ELF-1 (cell line): ENCODE results near the gene HGS.

ENCODE experiments used
- DNase-seq: peaks from one replicate; pipeline ENCODE4 v3.0.0-alpha.2; 2016; ENCODE audit warnings: low read depth, low spot score

The HGS gene, protein sequence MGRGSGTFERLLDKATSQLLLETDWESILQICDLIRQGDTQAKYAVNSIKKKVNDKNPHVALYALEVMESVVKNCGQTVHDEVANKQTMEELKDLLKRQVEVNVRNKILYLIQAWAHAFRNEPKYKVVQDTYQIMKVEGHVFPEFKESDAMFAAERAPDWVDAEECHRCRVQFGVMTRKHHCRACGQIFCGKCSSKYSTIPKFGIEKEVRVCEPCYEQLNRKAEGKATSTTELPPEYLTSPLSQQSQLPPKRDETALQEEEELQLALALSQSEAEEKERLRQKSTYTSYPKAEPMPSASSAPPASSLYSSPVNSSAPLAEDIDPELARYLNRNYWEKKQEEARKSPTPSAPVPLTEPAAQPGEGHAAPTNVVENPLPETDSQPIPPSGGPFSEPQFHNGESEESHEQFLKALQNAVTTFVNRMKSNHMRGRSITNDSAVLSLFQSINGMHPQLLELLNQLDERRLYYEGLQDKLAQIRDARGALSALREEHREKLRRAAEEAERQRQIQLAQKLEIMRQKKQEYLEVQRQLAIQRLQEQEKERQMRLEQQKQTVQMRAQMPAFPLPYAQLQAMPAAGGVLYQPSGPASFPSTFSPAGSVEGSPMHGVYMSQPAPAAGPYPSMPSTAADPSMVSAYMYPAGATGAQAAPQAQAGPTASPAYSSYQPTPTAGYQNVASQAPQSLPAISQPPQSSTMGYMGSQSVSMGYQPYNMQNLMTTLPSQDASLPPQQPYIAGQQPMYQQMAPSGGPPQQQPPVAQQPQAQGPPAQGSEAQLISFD

GRCh38 chr17:81683584-81684441 lies at the start of gene HGS, which contains the start of gene ARL16:
HGS (plus strand) TSS chr17:81684011; CDS start chr17:81684067, 56 bp downstream.
ARL16 (minus strand) TSS chr17:81683797; CDS start chr17:81683753, 44 bp downstream.
- DNase-seq = peak; percentile 100

- no peak for DNase-seq
Measured at GRCh38 chr17:81635431-81635830, 48.4 kb upstream of the HGS start.

DNA sequence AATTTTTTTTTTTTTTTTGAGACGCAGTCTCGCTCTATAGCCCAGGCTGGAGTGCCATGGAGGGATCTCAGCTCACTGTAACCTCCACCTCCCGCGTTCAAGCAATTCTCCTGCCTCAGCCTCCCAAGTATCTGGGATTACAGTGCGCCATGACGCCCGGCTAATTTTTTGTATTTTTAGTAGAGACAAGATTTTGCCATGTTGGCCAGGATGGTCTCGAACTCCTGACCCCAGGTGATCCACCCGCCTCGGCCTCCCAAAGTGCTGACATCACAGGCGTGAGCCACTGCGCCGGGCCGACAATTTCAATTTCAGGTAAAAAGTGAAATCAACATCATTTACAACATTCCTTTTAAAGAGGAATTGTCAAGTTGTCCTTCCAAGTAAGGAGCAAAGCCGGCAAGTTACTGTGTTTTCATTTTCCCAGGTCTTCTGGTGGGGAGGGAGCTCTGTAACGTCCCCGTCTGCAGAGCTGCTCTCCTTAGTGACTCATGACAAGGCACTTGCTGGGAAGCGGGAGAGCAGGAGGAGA lies 47.8 kb upstream of the HGS start:
- DNase-seq = no peak

DNA sequence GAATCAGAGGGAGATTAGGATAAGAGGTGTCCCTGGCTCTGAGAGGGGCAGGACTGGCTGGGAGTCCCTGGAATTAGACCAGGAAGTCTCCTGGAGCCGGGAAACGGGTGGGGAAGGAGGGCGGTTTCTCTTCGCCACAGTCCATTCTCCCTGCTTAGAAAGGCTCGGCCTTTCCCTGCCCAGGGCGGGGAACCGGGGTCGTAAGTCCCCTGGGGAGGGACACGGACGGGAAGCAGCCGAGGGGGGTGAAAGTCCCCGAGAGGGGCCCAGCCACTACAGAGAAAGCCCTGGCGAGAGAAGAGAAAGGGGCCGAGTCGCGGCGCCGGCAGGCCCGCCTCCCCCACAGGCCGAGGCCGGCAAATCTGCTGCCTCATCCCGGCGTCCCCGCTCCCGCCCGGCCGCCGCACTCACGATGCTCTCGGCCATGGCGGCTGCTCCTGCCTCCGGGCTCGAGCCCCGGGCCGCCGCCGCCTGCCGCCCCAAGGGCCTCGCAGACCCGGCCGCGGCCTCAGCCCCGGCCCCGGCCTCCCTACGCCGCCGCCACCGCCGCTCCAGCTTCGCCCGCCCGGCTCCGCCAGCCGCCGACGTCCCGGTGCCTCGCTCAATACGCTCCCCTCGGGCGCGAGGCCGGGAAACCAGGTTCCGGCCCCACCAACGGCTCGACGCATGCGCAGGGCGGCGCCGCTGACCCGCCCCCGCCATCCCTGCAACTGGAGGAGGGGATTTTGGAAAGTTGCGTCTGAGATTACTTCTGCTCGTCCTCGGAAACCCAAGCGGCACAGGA lies 47.1 kb upstream of the HGS start, which contains the start of the genes NPLOC4 and TSPAN10:
Gene NPLOC4 (minus strand): TSS at position 608 of the 784 bp plus-strand sequence. CDS start 182 bp downstream, at position 426.
Gene TSPAN10 (plus strand): TSS at position 692 of the 784 bp plus-strand sequence. CDS start 5,217 bp downstream, outside the sequence.
- DNase-seq = peak; percentile 92

- DNase-seq = no peak
Measured at GRCh38 chr17:81638683-81639082, 45.1 kb upstream of the HGS start.

DNA sequence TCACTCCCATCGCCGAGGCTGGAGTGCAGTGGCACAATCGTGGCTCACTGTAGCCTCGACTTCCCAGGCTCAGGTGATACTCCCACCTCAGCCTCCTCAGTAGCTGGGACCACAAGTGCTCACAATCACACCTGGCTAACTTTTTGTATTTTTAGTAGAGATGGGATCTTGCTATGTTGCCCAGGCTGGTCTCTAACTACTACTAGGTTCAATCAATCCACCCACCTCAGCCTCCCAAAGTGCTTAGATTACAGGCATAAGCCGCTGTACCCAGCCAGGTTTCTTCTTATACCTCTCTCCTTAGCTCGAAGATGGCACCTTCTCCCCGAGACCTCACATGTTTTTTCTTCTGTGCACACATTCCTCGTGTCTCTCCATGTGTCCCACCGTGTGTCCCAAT lies 43.8 kb upstream of the HGS start:
- no peak for DNase-seq

DNA sequence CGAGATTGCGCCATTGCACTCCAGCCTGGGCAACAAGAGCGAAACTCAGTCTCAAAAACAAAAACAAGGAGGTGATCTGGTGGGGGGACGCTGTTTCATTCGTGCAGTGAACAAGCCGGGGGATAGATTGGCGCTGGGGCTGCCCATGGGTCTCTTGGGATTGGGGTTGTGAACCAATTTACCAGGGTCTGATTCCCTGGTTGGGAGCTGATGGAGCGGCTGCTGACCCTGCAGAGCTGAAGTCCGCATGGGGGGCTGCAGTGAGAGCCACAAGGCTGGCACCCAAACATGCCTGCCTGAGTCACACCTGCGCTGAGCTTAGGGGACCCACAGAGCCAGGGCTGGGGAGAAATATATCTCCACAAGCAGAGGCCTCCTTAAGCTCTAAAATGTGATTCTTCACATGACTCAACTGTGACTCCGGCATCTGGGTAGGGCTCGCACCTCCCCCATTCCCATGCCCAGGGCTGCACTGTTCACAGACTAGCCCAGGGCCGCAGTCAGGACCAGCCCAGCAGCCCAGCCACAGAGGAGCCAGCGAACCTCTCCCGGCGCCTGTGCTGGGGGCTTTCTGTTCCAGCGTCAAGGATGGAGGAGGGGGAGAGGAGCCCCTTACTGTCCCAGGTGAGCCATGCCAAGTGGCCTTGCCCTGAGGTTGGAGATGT lies 41.9 kb upstream of the HGS start:
- peak; percentile 75 for DNase-seq

GRCh38 chr17:81644496-81644895 lies 39.3 kb upstream of the HGS start:
- DNase-seq = no peak

DNA sequence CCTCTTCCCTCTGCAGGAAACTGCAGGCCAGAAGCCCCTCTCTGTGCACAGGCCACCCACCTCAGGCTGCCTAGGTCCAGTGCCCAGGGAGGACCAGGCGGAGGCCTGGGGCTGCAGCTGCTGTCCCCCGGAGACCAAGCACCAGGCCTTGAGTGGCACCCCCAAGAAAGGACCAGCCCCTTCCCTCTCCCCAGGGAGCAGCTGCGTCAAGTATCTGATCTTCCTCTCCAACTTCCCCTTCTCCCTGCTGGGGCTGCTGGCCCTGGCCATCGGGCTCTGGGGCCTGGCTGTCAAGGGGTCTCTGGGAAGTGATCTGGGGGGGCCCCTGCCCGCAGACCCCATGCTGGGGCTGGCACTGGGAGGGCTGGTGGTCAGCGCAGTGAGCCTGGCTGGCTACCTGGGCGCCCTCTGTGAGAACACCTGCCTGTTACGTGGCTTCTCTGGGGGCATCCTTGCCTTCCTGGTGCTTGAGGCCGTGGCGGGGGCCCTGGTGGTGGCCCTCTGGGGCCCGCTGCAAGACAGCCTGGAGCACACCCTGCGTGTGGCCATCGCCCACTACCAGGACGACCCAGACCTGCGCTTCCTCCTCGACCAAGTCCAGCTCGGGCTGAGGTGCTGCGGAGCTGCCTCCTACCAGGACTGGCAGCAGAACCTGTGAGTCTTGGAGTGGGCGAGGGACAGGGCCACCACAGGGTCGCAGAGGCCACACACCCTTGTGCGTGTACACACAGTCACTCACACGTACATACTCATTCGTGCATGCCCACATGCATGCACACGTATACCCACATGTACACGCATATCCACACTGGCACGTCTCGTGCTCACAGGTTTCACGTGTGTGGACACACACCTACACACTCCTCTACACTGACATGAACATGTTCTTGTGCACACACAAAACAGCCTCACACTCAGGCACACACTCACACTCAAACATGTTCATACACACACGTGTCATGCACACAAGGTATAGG lies 38.5 kb upstream of the HGS start:
- no peak for DNase-seq

GRCh38 chr17:81646869-81647600 lies 36.8 kb upstream of the HGS start:
- DNase-seq = peak; percentile 63

DNA sequence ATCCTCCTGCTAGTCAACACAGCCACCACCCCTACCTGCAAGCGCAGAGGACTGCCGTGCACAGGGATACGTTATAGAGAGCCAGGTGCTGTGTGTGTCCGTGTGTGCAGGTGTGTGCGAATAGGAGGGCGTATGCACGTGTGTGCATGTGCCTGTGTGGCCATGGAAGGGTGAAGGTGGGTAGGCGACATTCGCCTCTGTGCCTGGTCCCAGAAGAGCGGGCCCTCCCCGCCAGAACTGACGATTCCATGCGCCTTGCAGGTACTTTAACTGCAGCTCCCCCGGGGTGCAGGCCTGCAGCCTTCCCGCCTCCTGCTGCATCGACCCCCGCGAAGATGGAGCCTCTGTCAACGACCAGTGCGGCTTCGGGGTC lies 36.2 kb upstream of the HGS start:
- DNase-seq = no peak

DNA sequence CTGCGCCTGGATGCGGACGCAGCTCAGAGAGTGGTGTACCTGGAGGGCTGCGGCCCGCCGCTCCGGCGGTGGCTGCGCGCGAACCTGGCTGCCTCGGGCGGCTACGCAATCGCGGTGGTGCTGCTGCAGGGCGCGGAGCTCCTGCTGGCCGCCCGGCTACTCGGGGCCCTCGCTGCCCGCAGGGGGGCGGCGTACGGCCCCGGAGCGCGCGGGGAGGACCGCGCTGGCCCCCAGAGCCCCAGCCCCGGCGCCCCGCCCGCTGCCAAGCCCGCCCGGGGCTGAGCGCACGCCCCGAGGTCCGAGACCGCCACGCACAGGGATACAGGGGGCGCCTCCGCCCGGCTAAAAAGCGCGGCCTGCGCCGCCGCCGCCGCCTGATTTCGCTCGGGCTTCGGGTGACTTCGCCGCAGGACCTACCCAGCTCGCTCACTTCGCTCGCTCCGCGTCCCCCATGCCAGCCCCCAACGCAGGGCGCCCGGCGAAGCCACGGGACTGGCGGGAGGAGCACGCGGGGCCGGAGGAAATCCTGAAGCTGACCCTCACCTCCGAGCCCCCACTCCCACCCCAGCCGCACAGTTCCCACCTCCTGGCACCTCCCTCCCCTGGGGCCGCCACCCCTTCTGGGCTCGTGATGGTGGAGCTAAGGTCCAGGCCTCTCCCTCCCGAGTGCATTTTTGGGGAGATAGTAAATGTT lies 35.7 kb upstream of the HGS start:
- DNase-seq = peak; percentile 44

GRCh38 chr17:81648707-81649085 lies 35.1 kb upstream of the HGS start:
- no peak for DNase-seq

- no peak for DNase-seq
Measured at GRCh38 chr17:81650951-81651350, 32.9 kb upstream of the HGS start.

DNA sequence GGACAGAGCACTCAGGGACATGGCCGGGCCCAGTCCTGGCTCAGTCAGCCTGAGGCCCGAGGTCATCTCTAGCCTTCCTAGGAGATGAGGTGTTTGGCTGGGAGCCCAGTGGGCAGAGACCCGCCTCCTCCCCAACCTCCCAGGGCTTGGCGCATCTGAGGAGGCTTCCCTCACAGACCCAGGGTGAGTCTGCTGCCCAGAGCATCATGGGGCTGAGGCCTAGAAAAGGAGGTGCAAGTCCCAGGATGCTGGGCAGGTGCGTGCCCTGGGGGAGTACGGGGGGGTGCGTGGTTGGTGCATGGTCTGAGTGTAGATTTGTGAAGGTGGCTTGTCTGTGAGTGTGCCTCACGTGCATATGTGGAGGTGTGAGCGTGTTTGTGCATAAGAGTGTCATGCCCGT lies 32.1 kb upstream of the HGS start:
- DNase-seq = no peak

- DNase-seq = peak; percentile 70
Measured at GRCh38 chr17:81652906-81653771, 30.7 kb upstream of the HGS start.
